HG03558 (cell line): ENCODE results near the gene ZAR1L.
"Not testable (repeated sequence)": the region's sequence is repeated elsewhere in the genome, so short reads cannot be mapped to it uniquely, and the experiment has no call there.

Experiments used
- ATAC-seq: cut with Tn5 transposase; IDR thresholded peaks from one replicate; pipeline ENCODE4 v1.9.1; 2021; ENCODE audit warnings: moderate number of reproducible peaks; ENCODE audit not compliant: unreplicated experiment; ENCODE audit errors: extremely low read depth

The ZAR1L gene

GRCh38 chr13:32315238-32316027 lies at the start of gene ZAR1L, which contains the start of gene BRCA2:
Gene ZAR1L (minus strand): TSS chr13:32315363. CDS start chr13:32311925, 3,438 bp downstream.
Gene BRCA2 (plus strand): TSS chr13:32315508. CDS start chr13:32316461, 953 bp downstream.
- peak; percentile 83 for ATAC-seq

GRCh38 chr13:32362574-32362973 lies 47.4 kb upstream of the ZAR1L start:
- no peak for ATAC-seq

GRCh38 chr13:32355935-32356334 lies 40.8 kb upstream of the ZAR1L start:
- not testable (repeated sequence) for ATAC-seq

- ATAC-seq, result no peak
Observed at GRCh38 chr13:32354040-32354439, 38.9 kb upstream of the ZAR1L start.

GRCh38 chr13:32350839-32351441 lies 35.8 kb upstream of the ZAR1L start:
- ATAC-seq, result not testable (repeated sequence)

GRCh38 chr13:32347651-32348050 lies 32.5 kb upstream of the ZAR1L start:
- ATAC-seq, result no peak

GRCh38 chr13:32340914-32341313 lies 25.8 kb upstream of the ZAR1L start:
- ATAC-seq, result no peak

- no peak for ATAC-seq
Observed at GRCh38 chr13:32334671-32335070, 19.5 kb upstream of the ZAR1L start.

- no peak for ATAC-seq
Observed at GRCh38 chr13:32330441-32330840, 15.3 kb upstream of the ZAR1L start.

GRCh38 chr13:32323912-32324311 lies 8.7 kb upstream of the ZAR1L start:
- no peak for ATAC-seq

GRCh38 chr13:32320528-32320927 lies 5.4 kb upstream of the ZAR1L start:
- ATAC-seq, result no peak

- ATAC-seq, result no peak
Observed at GRCh38 chr13:32317716-32318465, 2.7 kb upstream of the ZAR1L start.

GRCh38 chr13:32316501-32316900 lies 1.3 kb upstream of the ZAR1L start:
- no peak for ATAC-seq

- ATAC-seq, result peak; percentile 29
Observed at GRCh38 chr13:32316028-32316339, 821 bp upstream of the ZAR1L start.

GRCh38 chr13:32314271-32315237 lies 609 bp downstream of the ZAR1L start:
- no peak for ATAC-seq

- no peak for ATAC-seq
Observed at GRCh38 chr13:32311188-32311897, 3.8 kb downstream of the ZAR1L start.

- no peak for ATAC-seq
Observed at GRCh38 chr13:32310134-32310706, 4.9 kb downstream of the ZAR1L start.

GRCh38 chr13:32309312-32310133 lies 5.6 kb downstream of the ZAR1L start:
- no peak for ATAC-seq
